SK-N-SH treated with all-trans-retinoic acid at 6 μM for 48 hours (cell line): Measurements from ENCODE around the gene KCNIP4.

Source experiments
- RARB ChIP-seq: fragments of 250-450 bp; sonication (Bioruptor Pico); IDR thresholded peaks from 2 replicates; pipeline ENCODE4 v1.8.0; 2021; ENCODE audit warnings: mild to moderate bottlenecking, moderate library complexity
- SNAI2 ChIP-seq: fragments of 250-450 bp; sonication (Bioruptor Pico); IDR thresholded peaks from 2 replicates; pipeline ENCODE4 v1.5.0; 2020; ENCODE audit warnings: mild to moderate bottlenecking, moderate library complexity
- ZFP3 ChIP-seq: fragments of 250-450 bp; sonication (Bioruptor Pico); IDR thresholded peaks from 2 replicates; pipeline ENCODE4 v1.5.0; 2020; ENCODE audit warnings: mild to moderate bottlenecking, moderate library complexity
- ZFP30 ChIP-seq: fragments of 450-650 bp; formaldehyde crosslinking; IDR thresholded peaks from 2 replicates; pipeline ENCODE4 v1.5.0; 2022; ENCODE audit warnings: mild to moderate bottlenecking, moderate library complexity
- ZNF70 ChIP-seq: fragments of 450-650 bp; formaldehyde crosslinking; IDR thresholded peaks from 2 replicates; pipeline ENCODE4 v1.5.0; 2020; ENCODE audit warnings: mild to moderate bottlenecking, moderate library complexity
- ZNF8 ChIP-seq: fragments of 450-650 bp; formaldehyde crosslinking; IDR thresholded peaks from 2 replicates; pipeline ENCODE4 v1.5.0; 2020; ENCODE audit warnings: mild to moderate bottlenecking, moderate library complexity
- TF ChIP-seq, protein P1 (sequence below): fragments of 250-450 bp; sonication (Bioruptor Pico); IDR thresholded peaks from 2 replicates; pipeline ENCODE4 v1.8.0; 2020; ENCODE audit warnings: mild to moderate bottlenecking, moderate library complexity, borderline replicate concordance
- TF ChIP-seq, protein P2 (sequence below): fragments of 250-450 bp; sonication (Bioruptor Pico); IDR thresholded peaks from 2 replicates; pipeline ENCODE4 v1.5.1; 2020; ENCODE audit warnings: low read depth, mild to moderate bottlenecking, moderate library complexity
- TF ChIP-seq, protein P3 (sequence below): fragments of 250-450 bp; sonication (Bioruptor Pico); IDR thresholded peaks from 2 replicates; pipeline ENCODE4 v1.5.0; 2020; ENCODE audit warnings: mild to moderate bottlenecking, moderate library complexity

DNA sequence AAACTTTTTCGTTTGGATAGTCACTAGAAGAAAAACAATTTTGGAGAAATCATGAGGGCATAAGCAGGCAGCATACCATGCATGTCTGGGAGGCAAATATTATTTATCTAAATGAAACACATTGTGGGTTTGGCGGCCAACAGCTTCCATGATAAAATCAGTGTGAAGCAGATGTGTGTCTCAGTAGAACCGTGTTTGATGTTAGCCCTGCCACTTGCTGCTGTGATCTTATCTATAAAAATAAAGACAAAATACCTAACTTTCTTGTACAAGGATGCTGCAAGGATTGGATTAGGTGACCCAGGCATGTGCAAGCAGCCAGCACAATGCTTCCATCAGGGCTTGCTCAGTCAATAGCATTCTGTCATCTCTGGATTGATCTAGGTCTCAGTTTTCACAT is 906.9 kb downstream of the KCNIP4 start:
- TF ChIP-seq, protein P1, sequence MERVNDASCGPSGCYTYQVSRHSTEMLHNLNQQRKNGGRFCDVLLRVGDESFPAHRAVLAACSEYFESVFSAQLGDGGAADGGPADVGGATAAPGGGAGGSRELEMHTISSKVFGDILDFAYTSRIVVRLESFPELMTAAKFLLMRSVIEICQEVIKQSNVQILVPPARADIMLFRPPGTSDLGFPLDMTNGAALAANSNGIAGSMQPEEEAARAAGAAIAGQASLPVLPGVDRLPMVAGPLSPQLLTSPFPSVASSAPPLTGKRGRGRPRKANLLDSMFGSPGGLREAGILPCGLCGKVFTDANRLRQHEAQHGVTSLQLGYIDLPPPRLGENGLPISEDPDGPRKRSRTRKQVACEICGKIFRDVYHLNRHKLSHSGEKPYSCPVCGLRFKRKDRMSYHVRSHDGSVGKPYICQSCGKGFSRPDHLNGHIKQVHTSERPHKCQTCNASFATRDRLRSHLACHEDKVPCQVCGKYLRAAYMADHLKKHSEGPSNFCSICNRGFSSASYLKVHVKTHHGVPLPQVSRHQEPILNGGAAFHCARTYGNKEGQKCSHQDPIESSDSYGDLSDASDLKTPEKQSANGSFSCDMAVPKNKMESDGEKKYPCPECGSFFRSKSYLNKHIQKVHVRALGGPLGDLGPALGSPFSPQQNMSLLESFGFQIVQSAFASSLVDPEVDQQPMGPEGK (CRISPR knock-in tag): no peak
- TF ChIP-seq SNAI2 (CRISPR knock-in tag) (no peak), RARB (CRISPR knock-in tag) (no peak), ZNF8 (CRISPR knock-in tag) (no peak), ZFP3 (CRISPR knock-in tag) (no peak), ZNF70 (CRISPR knock-in tag) (no peak), ZFP30 (no peak)
- TF ChIP-seq, protein P2, sequence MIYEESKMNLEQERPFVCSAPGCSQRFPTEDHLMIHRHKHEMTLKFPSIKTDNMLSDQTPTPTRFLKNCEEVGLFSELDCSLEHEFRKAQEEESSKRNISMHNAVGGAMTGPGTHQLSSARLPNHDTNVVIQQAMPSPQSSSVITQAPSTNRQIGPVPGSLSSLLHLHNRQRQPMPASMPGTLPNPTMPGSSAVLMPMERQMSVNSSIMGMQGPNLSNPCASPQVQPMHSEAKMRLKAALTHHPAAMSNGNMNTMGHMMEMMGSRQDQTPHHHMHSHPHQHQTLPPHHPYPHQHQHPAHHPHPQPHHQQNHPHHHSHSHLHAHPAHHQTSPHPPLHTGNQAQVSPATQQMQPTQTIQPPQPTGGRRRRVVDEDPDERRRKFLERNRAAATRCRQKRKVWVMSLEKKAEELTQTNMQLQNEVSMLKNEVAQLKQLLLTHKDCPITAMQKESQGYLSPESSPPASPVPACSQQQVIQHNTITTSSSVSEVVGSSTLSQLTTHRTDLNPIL: no peak
- TF ChIP-seq, protein P3, sequence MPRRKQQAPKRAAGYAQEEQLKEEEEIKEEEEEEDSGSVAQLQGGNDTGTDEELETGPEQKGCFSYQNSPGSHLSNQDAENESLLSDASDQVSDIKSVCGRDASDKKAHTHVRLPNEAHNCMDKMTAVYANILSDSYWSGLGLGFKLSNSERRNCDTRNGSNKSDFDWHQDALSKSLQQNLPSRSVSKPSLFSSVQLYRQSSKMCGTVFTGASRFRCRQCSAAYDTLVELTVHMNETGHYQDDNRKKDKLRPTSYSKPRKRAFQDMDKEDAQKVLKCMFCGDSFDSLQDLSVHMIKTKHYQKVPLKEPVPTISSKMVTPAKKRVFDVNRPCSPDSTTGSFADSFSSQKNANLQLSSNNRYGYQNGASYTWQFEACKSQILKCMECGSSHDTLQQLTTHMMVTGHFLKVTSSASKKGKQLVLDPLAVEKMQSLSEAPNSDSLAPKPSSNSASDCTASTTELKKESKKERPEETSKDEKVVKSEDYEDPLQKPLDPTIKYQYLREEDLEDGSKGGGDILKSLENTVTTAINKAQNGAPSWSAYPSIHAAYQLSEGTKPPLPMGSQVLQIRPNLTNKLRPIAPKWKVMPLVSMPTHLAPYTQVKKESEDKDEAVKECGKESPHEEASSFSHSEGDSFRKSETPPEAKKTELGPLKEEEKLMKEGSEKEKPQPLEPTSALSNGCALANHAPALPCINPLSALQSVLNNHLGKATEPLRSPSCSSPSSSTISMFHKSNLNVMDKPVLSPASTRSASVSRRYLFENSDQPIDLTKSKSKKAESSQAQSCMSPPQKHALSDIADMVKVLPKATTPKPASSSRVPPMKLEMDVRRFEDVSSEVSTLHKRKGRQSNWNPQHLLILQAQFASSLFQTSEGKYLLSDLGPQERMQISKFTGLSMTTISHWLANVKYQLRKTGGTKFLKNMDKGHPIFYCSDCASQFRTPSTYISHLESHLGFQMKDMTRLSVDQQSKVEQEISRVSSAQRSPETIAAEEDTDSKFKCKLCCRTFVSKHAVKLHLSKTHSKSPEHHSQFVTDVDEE (CRISPR knock-in tag): no peak
